ENCODE results near the gene GRM1. TPM values are rescaled to one million over a fixed set of nuclear protein-coding genes. Genes with fewer than 3 reads are reported as not detected.

GRM1 gene
- total RNA-seq, 1 experiment from 2014 or later = not detected

- DNase-seq (ENCODE audit: low spot score) = no peak
These were observed 286.7 kb downstream of the GRM1 start for GRCh38 chr6:146315381-146316174.

GRCh38 chr6:146316175-146316495, 287.3 kb downstream of the GRM1 start:
- no peak for DNase-seq (ENCODE audit: low spot score)

GRCh38 chr6:146331013-146331412, 302.2 kb downstream of the GRM1 start:
- DNase-seq (ENCODE audit: low spot score) = no peak

- no peak for DNase-seq (ENCODE audit: low spot score)
These were observed 306.5 kb downstream of the GRM1 start for GRCh38 chr6:146335336-146335735.

- DNase-seq (ENCODE audit: low spot score) = no peak
These were observed 307.3 kb downstream of the GRM1 start for GRCh38 chr6:146336191-146336590.

- DNase-seq (ENCODE audit: low spot score) = no peak
These were observed 308.5 kb downstream of the GRM1 start for GRCh38 chr6:146337376-146337775.

GRCh38 chr6:146339716-146340115, 310.9 kb downstream of the GRM1 start:
- DNase-seq (ENCODE audit: low spot score) = peak; percentile 17

GRCh38 chr6:146341493-146342230, 312.8 kb downstream of the GRM1 start:
- no peak for DNase-seq (ENCODE audit: low spot score)

- no peak for DNase-seq (ENCODE audit: low spot score)
These were observed 316.7 kb downstream of the GRM1 start for GRCh38 chr6:146345598-146345997.

GRCh38 chr6:146347090-146347489, 318.2 kb downstream of the GRM1 start:
- no peak for DNase-seq (ENCODE audit: low spot score)

- DNase-seq (ENCODE audit: low spot score) = no peak
These were observed 318.8 kb downstream of the GRM1 start for GRCh38 chr6:146347690-146348089.

GRCh38 chr6:146351018-146351417, 322.2 kb downstream of the GRM1 start:
- DNase-seq (ENCODE audit: low spot score) = no peak

- no peak for DNase-seq (ENCODE audit: low spot score)
These were observed 323.3 kb downstream of the GRM1 start for GRCh38 chr6:146352163-146352562.

- DNase-seq (ENCODE audit: low spot score) = no peak
These were observed 325.6 kb downstream of the GRM1 start for GRCh38 chr6:146354451-146354850.

- DNase-seq (ENCODE audit: low spot score) = no peak
These were observed 326.7 kb downstream of the GRM1 start for GRCh38 chr6:146355521-146356100.

GRCh38 chr6:146357578-146358430, 328.9 kb downstream of the GRM1 start:
- no peak for DNase-seq (ENCODE audit: low spot score)

GRCh38 chr6:146358431-146359046, 329.7 kb downstream of the GRM1 start:
- DNase-seq (ENCODE audit: low spot score) = no peak

- no peak for DNase-seq (ENCODE audit: low spot score)
These were observed 330.3 kb downstream of the GRM1 start for GRCh38 chr6:146359131-146359530.

GRCh38 chr6:146361128-146361924, 332.5 kb downstream of the GRM1 start:
- no peak for DNase-seq (ENCODE audit: low spot score)

GRCh38 chr6:146363838-146364607, 335.2 kb downstream of the GRM1 start:
- no peak for DNase-seq (ENCODE audit: low spot score)
